Measurements from ENCODE around the gene PRSS22. TPM values are rescaled to one million over a fixed set of nuclear protein-coding genes. Genes with fewer than 3 reads are reported as not detected.

Gene PRSS22
- total RNA-seq, 4 donors from 2014 or later: 2.5 to 11.2 TPM; not detected in 2

DNA sequence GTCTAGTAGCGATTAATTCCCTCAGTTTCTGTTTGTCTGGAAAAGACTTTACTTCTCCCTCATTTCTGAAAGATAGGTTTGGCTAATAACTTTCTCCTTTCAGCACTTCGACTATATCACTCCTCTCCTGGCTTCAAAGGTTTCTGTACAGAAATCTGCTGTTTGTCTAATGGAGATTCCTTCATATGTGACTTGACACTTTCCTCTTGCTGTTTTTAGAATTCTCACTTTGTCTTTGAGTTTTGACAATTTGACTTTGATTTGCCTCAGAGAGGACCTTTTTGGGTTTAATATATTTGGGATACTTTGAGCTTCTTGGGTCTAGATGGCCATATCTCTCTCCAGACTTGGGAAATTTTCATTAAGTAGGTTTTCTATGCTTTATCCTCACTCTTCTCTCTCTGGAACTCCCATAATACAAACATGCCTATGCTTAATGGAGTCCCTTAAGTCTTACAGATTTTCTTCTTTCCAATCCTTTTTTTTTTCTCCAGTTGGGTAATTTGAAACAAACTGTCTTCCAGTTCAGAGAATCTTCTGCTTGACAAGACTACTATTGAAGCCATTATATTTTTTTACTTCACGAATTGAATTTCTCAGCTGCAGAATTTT lies 48.7 kb downstream of the PRSS22 start:
- H3K27me3 ChIP-seq: peaks cover 15% of the 10 kb centered on the region
- H3K36me3 ChIP-seq: no peaks in the 10 kb centered on the region
- intact Hi-C loops (cut with DNase I; ENCODE audit: low total_unique reads) (no loop called here), in situ Hi-C loops (cut with MboI; ENCODE audit: low pct_ligation_motif_present in 1 of 4, low pct_unique_long_range_greater_than_20kb in 1 of 4, low sequenced_read_pairs in 3 of 4) (no loop called here)
- WGBS, 2 donors (ENCODE audit: low coverage in 1 of 2): 80 to 83% methylated on average over 3 of the region's 3 CpGs
- no peak for DNase-seq
- H3K9me3 ChIP-seq: peaks cover 0 to 1% of the 10 kb centered on the region in 2 donors
- no peak overlapping the region for H3K4me3 ChIP-seq
- H3K4me1 ChIP-seq: no peaks in the 10 kb centered on the region
- H3K27ac ChIP-seq: no peak overlapping the region
- TF ChIP-seq POLR2A (IDR thresholded peaks at IDR 0.05): no peak
- TF ChIP-seq EP300 (IDR thresholded peaks at IDR 0.05; ENCODE audit: low read depth): no peak
- TF ChIP-seq, protein P1, sequence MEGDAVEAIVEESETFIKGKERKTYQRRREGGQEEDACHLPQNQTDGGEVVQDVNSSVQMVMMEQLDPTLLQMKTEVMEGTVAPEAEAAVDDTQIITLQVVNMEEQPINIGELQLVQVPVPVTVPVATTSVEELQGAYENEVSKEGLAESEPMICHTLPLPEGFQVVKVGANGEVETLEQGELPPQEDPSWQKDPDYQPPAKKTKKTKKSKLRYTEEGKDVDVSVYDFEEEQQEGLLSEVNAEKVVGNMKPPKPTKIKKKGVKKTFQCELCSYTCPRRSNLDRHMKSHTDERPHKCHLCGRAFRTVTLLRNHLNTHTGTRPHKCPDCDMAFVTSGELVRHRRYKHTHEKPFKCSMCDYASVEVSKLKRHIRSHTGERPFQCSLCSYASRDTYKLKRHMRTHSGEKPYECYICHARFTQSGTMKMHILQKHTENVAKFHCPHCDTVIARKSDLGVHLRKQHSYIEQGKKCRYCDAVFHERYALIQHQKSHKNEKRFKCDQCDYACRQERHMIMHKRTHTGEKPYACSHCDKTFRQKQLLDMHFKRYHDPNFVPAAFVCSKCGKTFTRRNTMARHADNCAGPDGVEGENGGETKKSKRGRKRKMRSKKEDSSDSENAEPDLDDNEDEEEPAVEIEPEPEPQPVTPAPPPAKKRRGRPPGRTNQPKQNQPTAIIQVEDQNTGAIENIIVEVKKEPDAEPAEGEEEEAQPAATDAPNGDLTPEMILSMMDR (IDR thresholded peaks at IDR 0.05): no peak
- no peak for TF ChIP-seq POLR2AphosphoS5 (IDR thresholded peaks at IDR 0.05)

DNA sequence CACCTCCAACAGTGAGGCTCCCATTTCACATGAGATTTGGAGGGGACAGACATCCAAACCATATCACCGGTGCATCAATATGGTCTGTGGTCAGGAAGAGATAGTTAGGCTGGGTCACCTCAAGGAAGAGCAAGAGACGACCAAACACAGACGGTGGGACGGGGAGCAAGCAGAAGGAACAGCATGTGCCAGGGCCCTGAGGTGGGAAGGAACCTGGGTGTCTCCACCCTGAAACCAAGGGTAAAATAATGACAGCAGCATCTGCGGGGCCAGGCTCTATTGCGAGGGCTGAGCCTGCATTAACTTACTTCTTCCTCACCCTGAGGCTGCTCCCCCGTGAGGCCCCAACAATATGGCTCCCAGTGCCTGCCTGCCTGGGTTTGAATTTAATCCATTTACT lies 49.8 kb downstream of the PRSS22 start:
- intact Hi-C loops (cut with DNase I; ENCODE audit: low total_unique reads): no loop called here
- peaks cover 7 to 9% of the 10 kb centered on the region in 2 donors for H3K9me3 ChIP-seq
- in situ Hi-C loops (cut with MboI; ENCODE audit: low pct_ligation_motif_present in 1 of 4, low pct_unique_long_range_greater_than_20kb in 1 of 4, low sequenced_read_pairs in 3 of 4): no loop called here
- DNase-seq: no peak
- no peaks in the 10 kb centered on the region for H3K36me3 ChIP-seq
- H3K27ac ChIP-seq: no peak overlapping the region
- TF ChIP-seq POLR2AphosphoS5 (IDR thresholded peaks at IDR 0.05): no peak
- H3K27me3 ChIP-seq: peaks cover 15% of the 10 kb centered on the region
- H3K4me1 ChIP-seq: no peaks in the 10 kb centered on the region
- H3K4me3 ChIP-seq: no peak overlapping the region
- 91% methylated on average over 7 of the region's 7 CpGs; no CpG with 5 or more reads in 1 of the 2 donors for WGBS, 2 donors (ENCODE audit: low coverage in 1 of 2)

DNA sequence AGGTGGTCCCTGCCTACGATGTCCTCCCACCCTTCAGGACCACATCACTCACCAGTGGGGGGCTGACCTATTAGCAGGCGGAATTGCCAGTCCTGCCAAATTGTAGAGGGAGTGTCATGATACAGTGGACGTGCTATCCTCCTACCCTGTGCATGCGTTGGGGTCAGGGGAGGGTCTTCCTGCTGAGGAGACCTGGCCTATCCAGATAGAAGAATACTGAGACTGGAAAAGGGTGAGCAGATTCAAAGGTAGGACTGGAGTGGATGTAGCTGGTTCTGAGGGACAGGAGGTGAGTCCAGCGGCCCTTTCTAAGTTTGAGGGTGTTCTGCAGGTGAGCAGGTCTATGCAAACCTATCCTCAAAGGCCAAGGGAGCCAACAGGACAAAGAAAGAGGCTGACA lies 51.7 kb downstream of the PRSS22 start:
- in situ Hi-C loops (cut with MboI; ENCODE audit: low pct_ligation_motif_present in 1 of 4, low pct_unique_long_range_greater_than_20kb in 1 of 4, low sequenced_read_pairs in 3 of 4) (no loop called here), intact Hi-C loops (cut with DNase I; ENCODE audit: low total_unique reads) (no loop called here)
- Histone ChIP-seq H3K4me3 (no peak overlapping the region), H3K4me1 (no peaks in the 10 kb centered on the region), H3K27me3 (peaks cover 11% of the 10 kb centered on the region), H3K36me3 (no peaks in the 10 kb centered on the region), H3K9me3 (peaks cover 7 to 9% of the 10 kb centered on the region in 2 donors), H3K27ac (no peak overlapping the region)
- 63 to 75% methylated on average over 1 to 5 of the region's 5 CpGs for WGBS, 2 donors (ENCODE audit: low coverage in 1 of 2)
- DNase-seq: no peak
- TF ChIP-seq EP300 (IDR thresholded peaks at IDR 0.05; ENCODE audit: low read depth) (no peak), POLR2A (IDR thresholded peaks at IDR 0.05) (no peak), POLR2AphosphoS5 (IDR thresholded peaks at IDR 0.05) (no peak)
- TF ChIP-seq, protein P1 (IDR thresholded peaks at IDR 0.05): no peak

DNA sequence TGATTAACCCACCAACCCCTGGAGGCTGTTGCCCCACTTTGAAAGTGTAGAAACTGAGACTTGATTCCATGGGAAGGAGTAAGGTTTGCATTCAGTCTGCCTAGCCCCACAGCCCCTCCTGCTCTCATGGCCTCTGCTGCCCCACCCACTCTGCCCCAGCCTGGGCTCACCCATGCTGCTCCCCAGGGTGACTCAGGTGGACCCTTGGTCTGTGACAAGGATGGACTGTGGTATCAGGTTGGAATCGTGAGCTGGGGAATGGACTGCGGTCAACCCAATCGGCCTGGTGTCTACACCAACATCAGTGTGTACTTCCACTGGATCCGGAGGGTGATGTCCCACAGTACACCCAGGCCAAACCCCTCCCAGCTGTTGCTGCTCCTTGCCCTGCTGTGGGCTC lies 53.2 kb downstream of the PRSS22 start:
- H3K4me3 ChIP-seq: no peak overlapping the region
- H3K27me3 ChIP-seq: no peaks in the 10 kb centered on the region
- WGBS, 2 donors (ENCODE audit: low coverage in 1 of 2): 84% methylated on average over 4 of the region's 4 CpGs; no CpG with 5 or more reads in 1 of the 2 donors
- DNase-seq: no peak
- TF ChIP-seq EP300 (IDR thresholded peaks at IDR 0.05; ENCODE audit: low read depth): no peak
- TF ChIP-seq, protein P1 (IDR thresholded peaks at IDR 0.05): no peak
- TF ChIP-seq POLR2A (IDR thresholded peaks at IDR 0.05): no peak
- TF ChIP-seq POLR2AphosphoS5 (IDR thresholded peaks at IDR 0.05): no peak
- no peak overlapping the region for H3K27ac ChIP-seq
- peaks cover 7 to 9% of the 10 kb centered on the region in 2 donors for H3K9me3 ChIP-seq
- no peaks in the 10 kb centered on the region for H3K4me1 ChIP-seq
- no peaks in the 10 kb centered on the region for H3K36me3 ChIP-seq
- intact Hi-C loops (cut with DNase I; ENCODE audit: low total_unique reads) (no loop called here), in situ Hi-C loops (cut with MboI; ENCODE audit: low pct_ligation_motif_present in 1 of 4, low pct_unique_long_range_greater_than_20kb in 1 of 4, low sequenced_read_pairs in 3 of 4) (no loop called here)
